ENCODE measurements around the gene KMT2C. TPM values are rescaled to one million over a fixed set of nuclear protein-coding genes. Genes with fewer than 3 reads are reported as not detected.

The KMT2C gene
- total and polyA plus RNA-seq, 10 of the 15 experiments (the other 5 are each of a cell fraction or from before 2014, with no cell fraction given) = 3.3 to 45.2 (median 19.2) TPM

DNA sequence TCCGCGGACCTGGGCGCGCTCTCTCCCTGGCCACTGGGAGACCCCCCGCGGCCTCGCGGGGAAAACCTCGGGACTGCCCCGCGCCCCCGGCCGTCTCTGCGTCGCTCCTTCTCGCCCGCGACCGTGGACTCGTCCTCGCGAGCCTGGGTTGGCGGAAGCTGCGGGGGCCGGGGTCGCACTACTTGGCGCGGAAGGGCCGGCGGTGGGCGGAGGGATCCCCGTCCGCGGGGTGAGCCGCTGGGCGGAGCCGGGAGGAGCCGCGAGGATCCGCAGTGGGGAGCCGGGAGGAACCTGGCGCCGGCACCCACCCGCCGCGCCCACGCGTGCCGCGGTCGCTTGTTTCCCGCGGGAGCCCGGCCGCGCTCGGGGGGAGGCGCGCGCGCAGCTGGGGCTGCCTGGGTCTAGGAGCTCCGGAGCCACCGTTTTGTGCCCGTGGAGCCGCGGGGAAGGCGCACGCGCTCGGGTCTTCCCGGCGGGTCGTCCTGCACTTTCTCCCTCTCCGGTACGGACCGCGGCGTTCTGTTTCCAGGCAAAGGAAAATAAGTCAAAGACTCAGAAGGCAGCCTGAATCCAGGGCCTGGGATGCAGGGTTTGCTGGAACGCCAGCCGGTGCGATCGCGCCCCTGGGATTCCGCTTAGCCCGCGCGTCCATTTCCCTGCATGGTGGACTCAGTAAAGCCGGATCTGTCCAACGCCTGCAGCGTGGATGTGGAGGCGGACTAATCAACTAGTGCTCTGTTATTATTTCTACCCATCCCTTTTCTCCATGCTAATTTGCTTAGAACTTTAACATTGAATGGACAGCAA, 28.7 kb upstream of the KMT2C start:
- in situ Hi-C loops (cut with MboI) = no loop called here
- Histone ChIP-seq H3K36me3 (ENCODE audit: control insufficient read depth in 2 of 2, insufficient read depth in 2 of 2, low read length in 1 of 2) (no peaks in the 10 kb centered on the region), H3K27ac (ENCODE audit: control insufficient read depth, insufficient read depth) (peak overlapping the region; percentile 96), H3K9me3 (replicated peaks; ENCODE audit: control insufficient read depth, insufficient read depth, low read length) (no peaks in the 10 kb centered on the region), H3K79me2 (ENCODE audit: control insufficient read depth, insufficient read depth, low read length) (peaks cover 10% of the 10 kb centered on the region), H4K20me1 (ENCODE audit: control insufficient read depth, insufficient read depth) (no peaks in the 10 kb centered on the region), H3K4me1 (ENCODE audit: control insufficient read depth, insufficient read depth, low read length) (no peaks in the 10 kb centered on the region; the same call in 1 of the 2 replicates), H3K27me3 (replicated peaks in 1 of 2; ENCODE audit: control insufficient read depth in 2 of 2, insufficient read depth in 2 of 2, low read length in 1 of 2) (no peaks in the 10 kb centered on the region), H3K4me3 (peak overlapping the region; percentile 83), H2AFZ (ENCODE audit: control insufficient read depth, low read depth, low read length) (peak overlapping the region; percentile 84), H3K9ac (ENCODE audit: control insufficient read depth, insufficient read depth, low read length) (peak overlapping the region; percentile 96), H3K4me2 (ENCODE audit: control insufficient read depth, insufficient read depth) (peak overlapping the region; percentile 94)
- DNase-seq (ENCODE audit: low read depth, low spot score) (no peak), ATAC-seq (peak; percentile 63), FAIRE-seq (peak; percentile 7)
- POLR2A ChIA-PET = interaction anchor here (0.6 to 2.2 kb wide), 4 partner anchors 12 to 129 kb away, joined by 3 to 9 read pairs (median 5); no protein-coding TSS in a partner anchor
- intact Hi-C loops (cut with micrococcal nuclease; ENCODE audit: unreplicated experiment) = loop anchor here (5.0 to 10.0 kb wide), 2 partner anchors 130 to 213 kb away; partner anchors contain the start of gene XRCC2
- WGBS (ENCODE audit: insufficient coverage, insufficient replicate concordance, low lambda C conversion rate, missing lambda C conversion rate) = 1% methylated on average over 54 of the region's 91 CpGs
- RAD21 ChIA-PET (ENCODE audit: unreplicated experiment) = interaction anchor here (0.8 to 3.1 kb wide), 4 partner anchors 30 to 242 kb away, joined by 3 to 16 read pairs (median 5); no protein-coding TSS in a partner anchor
- CTCF ChIA-PET = no interaction called here
- TSS peak; percentile 93 for BruUV-seq (replicated peaks)
- SMC1A ChIA-PET (ENCODE audit: uncharacterized antibody, unreplicated experiment) = interaction anchor here (1.3 to 2.4 kb wide), 4 partner anchors 30 to 210 kb away, joined by 3 to 7 read pairs (median 4); no protein-coding TSS in a partner anchor
- TF ChIP-seq, protein P1, sequence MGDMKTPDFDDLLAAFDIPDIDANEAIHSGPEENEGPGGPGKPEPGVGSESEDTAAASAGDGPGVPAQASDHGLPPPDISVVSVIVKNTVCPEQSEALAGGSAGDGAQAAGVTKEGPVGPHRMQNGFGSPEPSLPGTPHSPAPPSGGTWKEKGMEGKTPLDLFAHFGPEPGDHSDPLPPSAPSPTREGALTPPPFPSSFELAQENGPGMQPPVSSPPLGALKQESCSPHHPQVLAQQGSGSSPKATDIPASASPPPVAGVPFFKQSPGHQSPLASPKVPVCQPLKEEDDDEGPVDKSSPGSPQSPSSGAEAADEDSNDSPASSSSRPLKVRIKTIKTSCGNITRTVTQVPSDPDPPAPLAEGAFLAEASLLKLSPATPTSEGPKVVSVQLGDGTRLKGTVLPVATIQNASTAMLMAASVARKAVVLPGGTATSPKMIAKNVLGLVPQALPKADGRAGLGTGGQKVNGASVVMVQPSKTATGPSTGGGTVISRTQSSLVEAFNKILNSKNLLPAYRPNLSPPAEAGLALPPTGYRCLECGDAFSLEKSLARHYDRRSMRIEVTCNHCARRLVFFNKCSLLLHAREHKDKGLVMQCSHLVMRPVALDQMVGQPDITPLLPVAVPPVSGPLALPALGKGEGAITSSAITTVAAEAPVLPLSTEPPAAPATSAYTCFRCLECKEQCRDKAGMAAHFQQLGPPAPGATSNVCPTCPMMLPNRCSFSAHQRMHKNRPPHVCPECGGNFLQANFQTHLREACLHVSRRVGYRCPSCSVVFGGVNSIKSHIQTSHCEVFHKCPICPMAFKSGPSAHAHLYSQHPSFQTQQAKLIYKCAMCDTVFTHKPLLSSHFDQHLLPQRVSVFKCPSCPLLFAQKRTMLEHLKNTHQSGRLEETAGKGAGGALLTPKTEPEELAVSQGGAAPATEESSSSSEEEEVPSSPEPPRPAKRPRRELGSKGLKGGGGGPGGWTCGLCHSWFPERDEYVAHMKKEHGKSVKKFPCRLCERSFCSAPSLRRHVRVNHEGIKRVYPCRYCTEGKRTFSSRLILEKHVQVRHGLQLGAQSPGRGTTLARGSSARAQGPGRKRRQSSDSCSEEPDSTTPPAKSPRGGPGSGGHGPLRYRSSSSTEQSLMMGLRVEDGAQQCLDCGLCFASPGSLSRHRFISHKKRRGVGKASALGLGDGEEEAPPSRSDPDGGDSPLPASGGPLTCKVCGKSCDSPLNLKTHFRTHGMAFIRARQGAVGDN (IDR thresholded peaks at IDR 0.05) = 0 out of 2 replicates have a peak, but pooled peaks have one; percentile 81
- peak; percentile 99 for TF ChIP-seq LARP7 (IDR thresholded peaks at IDR 0.05)
- 0 out of 2 replicates have a peak, but pooled peaks have one; percentile 36 for TF ChIP-seq RCOR1 (conservative IDR thresholded peaks at IDR 0.05; ENCODE audit: low read depth, low read length)
- no peak for TF ChIP-seq WRNIP1 (IDR thresholded peaks at IDR 0.05; ENCODE audit: borderline replicate concordance, low read depth, low read length)
- peak; percentile 42; the same call in 1 of the 2 replicates for TF ChIP-seq NFXL1 (IDR thresholded peaks at IDR 0.05; ENCODE audit: borderline replicate concordance)
- TF ChIP-seq ETV6 (conservative IDR thresholded peaks at IDR 0.05 in 1 of 2, IDR thresholded peaks at IDR 0.05 in 1 of 2; ENCODE audit: borderline replicate concordance in 1 of 2, low read depth in 1 of 2) = peak in 1 of 2 experiments; percentile 26; a peak in 1 of 4 replicates
- no peak for TF ChIP-seq SUPT20H (IDR thresholded peaks at IDR 0.05; ENCODE audit: borderline replicate concordance, control insufficient read depth, low read depth, low read length)
- TF ChIP-seq SMAD5 (IDR thresholded peaks at IDR 0.05; ENCODE audit: low read depth) = no peak; the same call in 1 of the 2 replicates
- TF ChIP-seq MTA3 (IDR thresholded peaks at IDR 0.05; ENCODE audit: borderline replicate concordance, low read length) = peak; percentile 39; the same call in 1 of the 2 replicates
- no peak for TF ChIP-seq RFX5 (IDR thresholded peaks at IDR 0.05; ENCODE audit: low read depth, low read length)
- no peak for TF ChIP-seq SMC3 (IDR thresholded peaks at IDR 0.05; ENCODE audit: borderline replicate concordance, low read length)
- TF ChIP-seq TAF1 (IDR thresholded peaks at IDR 0.05; ENCODE audit: borderline replicate concordance, low read depth, low read length) = no peak
- peak; percentile 80 for TF ChIP-seq RELA (IDR thresholded peaks at IDR 0.05; ENCODE audit: borderline replicate concordance, partially characterized antibody)
- TF ChIP-seq PAX5 (IDR thresholded peaks at IDR 0.05; ENCODE audit: borderline replicate concordance, low read depth, low read length) = 0 out of 2 replicates have a peak, but pooled peaks have one; percentile 6
- TF ChIP-seq NFYB (IDR thresholded peaks at IDR 0.05; ENCODE audit: insufficient read depth, low read depth, low read length) = no peak
- no peak for TF ChIP-seq YBX1 (IDR thresholded peaks at IDR 0.05)
- TF ChIP-seq CHD4 (IDR thresholded peaks at IDR 0.05) = no peak
- peak; percentile 99 for TF ChIP-seq DPF2 (IDR thresholded peaks at IDR 0.05)

All from GM12878 (cell line).